HG02981 (cell line): Measurements from ENCODE around the gene EXOG.

Source experiments
- ATAC-seq: cut with Tn5 transposase; IDR thresholded peaks from one replicate; pipeline ENCODE4 v1.9.1; 2021; ENCODE audit warnings: mild to moderate bottlenecking, moderate library complexity; ENCODE audit not compliant: unreplicated experiment

The EXOG gene

DNA sequence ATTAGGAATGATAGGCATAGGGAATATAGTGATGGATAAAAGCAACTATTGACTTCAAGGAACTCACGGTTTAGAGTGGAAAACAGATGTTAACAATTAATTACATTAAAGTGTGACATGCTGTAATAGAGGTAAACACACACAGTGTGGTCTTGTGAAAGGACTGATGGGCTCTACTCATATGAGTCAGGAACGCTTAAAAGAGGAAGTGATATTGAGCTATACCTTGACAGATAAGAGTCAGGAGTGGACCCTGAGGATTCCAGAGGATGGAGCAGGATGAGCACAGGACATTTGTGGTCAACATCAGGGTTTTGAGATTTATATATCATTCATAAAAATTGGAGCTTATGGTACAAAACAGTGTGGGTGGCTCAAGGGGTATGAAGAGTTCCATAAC lies 11.0 kb downstream of the EXOG start:
- peak; percentile 100 for ATAC-seq

- no peak for ATAC-seq
Measured at GRCh38 chr3:38509732-38510131, 13.6 kb downstream of the EXOG start.

DNA sequence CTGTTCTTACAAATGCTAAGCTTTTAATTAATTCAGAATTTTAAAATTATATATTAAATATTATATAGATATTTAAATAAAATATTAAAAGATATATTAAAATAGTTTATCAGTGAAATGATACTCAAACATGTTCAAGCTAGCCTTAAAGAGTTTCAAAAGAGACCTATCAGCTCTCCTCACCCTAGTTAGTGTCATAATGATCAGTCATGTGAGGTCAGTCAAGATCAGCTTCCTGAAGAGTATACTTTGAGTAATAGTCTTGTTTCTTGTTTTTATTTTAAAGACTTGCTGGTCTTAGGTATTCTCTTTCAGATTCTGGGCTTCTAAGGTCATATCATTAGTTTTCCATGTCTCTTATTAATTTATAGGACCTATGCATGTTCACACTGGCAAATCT lies 14.5 kb downstream of the EXOG start:
- ATAC-seq, result no peak

DNA sequence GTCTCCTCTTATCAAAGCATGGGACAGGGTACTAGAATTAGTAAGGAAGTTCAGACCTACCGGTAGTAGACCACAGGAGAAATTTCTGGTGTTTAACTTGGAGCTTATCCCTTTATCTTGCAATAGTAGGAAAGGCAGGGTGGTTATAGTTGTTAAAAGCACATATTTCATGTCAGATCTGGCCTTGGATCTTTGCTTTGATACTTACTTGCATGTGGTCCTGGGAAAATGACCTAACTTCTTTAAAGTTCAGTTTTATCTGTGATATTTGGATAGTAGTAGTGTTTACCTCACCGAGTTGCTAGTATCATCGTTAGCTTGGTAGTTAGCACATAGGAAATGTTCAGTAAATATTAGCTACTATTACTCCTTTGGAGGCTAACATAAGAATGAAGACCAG lies 15.4 kb downstream of the EXOG start:
- ATAC-seq, result no peak

- ATAC-seq, result no peak
Measured at GRCh38 chr3:38515367-38515766, 19.2 kb downstream of the EXOG start.

DNA sequence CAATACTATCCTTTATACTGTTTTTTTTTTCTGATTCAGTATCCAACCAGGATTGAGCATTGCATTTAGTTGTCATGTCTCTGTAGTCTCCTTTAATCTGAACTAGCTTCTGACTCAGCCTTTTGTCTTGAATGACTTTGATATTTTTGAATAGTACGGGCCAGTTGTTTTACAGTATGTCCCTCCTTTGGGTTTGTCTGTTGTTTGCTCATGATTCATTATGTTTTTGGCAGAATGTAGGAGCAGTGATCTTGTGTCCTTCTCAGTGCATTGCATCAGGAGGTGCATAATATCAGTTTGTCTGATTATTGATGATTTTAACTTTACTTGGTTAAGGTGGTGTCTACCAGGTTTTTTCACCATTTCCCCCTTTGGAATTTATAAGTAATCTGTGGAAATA lies 20.5 kb downstream of the EXOG start:
- ATAC-seq, result no peak

GRCh38 chr3:38519000-38519399 lies 22.9 kb downstream of the EXOG start:
- ATAC-seq, result no peak

DNA sequence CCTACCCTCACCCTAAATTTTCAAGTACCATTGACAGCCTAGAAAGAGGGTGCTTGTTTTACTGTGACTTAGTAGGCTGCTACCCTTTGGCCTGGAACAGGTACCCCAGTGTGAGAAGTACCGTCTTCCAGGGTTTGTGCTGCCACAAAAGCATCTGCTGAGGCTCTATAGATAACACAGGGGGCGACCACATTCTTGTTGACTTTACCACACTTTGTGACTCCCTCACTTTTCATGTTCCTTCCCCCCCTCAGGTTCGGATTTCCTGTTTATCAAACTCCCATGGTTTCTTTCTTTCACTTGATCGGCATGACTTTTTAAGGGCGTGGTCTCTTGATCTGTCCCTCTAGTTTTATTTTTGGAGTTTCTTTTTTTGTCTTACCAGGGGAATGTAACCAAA lies 23.5 kb downstream of the EXOG start:
- ATAC-seq, result no peak

DNA sequence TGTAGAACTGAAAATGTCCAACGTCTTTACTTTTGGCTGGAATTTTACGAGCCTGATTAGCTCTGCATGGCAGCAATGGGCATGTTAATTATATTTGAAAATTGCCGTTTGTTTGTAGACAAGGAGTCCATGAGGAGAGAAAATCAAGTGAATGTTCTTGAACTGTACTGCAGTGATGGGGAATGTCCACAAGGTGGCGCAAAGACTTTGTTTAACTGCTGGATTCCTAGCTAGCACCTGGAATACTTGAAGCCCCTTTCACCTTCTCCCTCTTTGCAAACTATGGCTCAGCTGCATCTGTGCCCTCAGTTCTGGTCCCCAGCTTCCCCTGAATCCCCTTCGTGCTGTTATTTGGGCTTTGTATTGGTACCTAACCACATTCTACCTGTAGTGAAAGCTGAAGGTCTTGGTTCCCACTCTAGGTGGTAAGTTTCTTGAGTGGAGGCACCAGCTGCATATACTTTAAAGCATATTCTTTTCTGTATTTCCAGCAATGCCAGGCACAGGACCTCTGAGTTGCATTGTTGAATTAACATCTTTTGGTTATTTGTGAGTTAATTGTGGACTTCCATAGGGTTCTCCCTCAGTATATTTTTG lies 25.3 kb downstream of the EXOG start:
- no peak for ATAC-seq

DNA sequence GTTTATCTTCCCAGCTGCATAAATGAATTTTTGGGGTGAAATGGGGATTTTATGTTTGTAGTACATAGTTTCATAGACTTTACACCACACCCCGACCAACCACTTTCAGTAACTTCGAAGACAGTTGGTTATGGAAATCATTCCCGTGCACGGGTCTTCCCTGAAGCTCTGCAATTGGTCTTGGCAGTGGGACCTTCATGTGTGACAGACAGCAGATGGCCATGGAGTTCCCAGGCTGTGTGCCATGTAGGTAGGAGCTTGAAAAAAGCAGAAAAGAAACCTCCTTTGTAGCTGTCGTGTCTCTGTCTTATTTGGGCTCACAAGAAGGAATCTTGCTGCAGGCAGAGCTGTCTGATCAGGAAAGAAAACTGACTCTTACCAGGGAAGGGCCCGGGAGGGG lies 25.9 kb downstream of the EXOG start:
- ATAC-seq, result no peak

DNA sequence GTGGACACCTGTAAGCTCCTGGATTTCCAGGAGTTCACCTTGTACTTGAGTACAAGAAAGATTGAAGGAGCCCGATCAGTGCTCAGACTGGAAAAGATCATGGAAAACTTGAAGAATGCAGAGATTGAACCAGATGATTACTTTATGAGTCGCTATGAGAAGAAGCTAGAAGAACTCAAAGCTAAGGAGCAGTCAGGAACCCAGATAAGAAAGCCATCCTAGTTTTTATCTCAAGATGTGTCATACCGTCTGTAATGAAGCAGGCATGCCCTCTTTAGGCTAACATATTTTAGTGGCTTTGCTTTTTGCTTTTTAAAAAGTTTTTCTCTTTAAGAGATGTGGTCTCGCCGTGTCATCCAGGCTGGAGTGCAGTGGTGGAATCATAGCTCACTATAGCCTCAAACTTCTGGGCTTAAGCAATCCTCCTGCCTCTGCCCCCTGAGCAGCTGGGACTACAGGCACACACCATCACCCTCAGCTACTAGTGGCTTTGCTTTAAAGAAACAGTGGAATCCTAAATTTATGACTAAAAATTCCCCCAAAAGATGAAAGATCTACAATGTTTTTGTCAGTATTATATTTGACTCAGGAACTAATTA lies 28.1 kb downstream of the EXOG start:
- ATAC-seq, result no peak

GRCh38 chr3:38526792-38527191 lies 30.7 kb downstream of the EXOG start:
- no peak for ATAC-seq

GRCh38 chr3:38528457-38528856 lies 32.3 kb downstream of the EXOG start:
- no peak for ATAC-seq

DNA sequence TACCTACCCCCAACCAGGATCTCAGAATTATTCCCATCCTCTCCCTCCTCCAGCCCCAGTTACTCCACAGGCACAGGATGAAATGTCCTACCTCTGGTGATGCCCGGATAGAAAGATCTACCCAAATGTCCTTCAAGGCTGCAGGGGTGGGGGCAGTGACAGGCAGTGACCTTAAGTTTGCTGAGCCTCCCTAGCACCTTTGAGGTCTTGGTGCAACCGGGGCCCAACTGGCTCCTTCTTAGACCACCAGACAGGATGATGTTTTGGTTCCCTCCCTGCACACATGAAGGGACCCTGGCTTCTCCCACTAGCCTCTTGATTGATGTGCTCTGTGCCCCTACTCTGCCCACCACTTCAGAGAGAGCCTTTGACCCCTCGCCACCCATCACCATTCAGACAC lies 36.4 kb downstream of the EXOG start:
- ATAC-seq, result no peak

- ATAC-seq, result no peak
Measured at GRCh38 chr3:38533285-38533976, 37.3 kb downstream of the EXOG start.

DNA sequence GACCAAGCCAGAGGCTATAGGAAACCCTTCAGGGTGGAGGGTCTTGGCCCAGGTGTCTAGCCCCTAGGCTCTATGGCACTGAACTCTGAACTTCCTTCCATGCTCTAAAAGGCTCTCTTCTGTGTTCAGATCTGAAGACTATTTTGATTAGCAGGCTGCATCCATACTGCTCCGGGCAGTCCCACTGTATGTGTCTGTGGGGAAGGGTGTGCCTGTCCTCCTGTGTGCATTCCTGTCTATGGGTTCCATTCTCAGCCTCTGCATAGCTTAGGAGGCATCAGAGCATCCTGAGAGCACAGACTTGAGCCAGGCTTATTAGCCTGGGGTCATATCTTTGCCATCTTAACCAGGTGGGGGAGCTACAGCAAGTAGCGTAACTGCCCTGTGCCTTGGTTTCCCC lies 38.0 kb downstream of the EXOG start:
- ATAC-seq, result no peak

GRCh38 chr3:38534604-38535003 lies 38.5 kb downstream of the EXOG start:
- ATAC-seq, result no peak

DNA sequence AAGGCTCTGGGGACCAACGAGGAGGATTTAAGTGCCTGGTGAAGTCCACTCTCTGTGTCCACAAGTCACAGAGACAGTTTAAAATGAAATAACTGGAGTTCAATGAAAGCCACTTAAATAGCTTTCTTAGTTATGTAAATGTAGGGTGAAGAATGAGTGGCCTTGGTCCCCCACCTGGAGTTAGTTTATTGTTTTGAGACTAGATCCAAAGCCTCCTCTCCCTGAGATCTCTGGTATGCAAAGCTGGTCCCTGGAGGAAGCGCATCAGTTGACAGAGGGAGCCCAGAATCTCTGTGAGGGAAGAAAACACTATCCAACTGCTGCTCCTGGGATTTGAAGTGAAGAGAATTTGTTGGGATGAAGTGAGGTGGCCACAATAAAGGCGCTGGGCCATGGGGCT lies 40.5 kb downstream of the EXOG start:
- ATAC-seq, result no peak

- ATAC-seq, result no peak
Measured at GRCh38 chr3:38538773-38539353, 42.7 kb downstream of the EXOG start.

GRCh38 chr3:38541806-38542205 lies 45.7 kb downstream of the EXOG start:
- ATAC-seq, result no peak

DNA sequence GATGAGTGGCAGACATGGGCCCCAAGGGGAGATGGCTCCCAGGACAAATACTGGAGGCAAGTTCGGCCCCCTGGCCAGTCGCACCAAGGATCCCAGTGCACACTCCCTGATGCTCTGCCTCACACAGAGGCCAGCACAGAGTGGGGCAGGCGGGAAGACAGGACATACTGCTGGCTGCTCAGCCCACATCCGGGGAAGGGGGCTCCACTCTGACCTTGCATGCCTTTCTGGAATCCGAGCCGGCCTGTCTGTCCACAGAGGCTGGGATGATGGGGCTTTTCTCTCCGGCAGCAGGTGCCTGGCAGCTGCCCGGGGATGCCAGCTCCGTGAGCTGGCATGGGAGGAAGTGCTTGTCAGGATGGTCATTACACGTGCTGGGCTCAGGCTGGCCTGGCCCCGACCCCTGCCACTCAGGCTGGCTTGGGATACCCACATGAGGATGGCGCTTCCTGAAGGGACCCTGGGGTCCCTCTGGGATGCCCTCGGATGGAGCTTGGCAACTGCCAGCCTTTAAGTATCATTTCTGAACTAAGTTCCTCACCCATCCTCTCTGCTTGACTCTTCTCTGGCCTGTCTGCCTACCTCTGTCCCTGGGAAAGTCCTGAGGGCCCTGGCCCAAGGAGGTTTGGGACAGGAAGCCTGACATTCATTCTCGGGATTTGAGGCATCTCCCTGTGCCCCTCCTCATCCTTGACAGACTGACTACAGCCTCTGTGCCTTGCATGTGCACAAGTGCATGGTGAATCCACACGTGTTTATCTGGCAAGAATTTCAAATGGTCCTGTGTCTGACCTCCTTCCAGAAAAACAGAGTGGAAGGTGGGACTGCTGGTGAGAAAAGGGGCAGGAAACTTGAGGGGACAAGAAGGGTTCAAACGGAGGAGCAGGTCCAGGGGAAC lies 46.5 kb downstream of the EXOG start:
- no peak for ATAC-seq
